ENCODE measurements around the gene BOLA3. TPM values are rescaled to one million over a fixed set of nuclear protein-coding genes. Genes with fewer than 3 reads are reported as not detected.

Gene BOLA3
- 33.2 and 40.0 TPM in 2 replicates for total RNA-seq

DNA sequence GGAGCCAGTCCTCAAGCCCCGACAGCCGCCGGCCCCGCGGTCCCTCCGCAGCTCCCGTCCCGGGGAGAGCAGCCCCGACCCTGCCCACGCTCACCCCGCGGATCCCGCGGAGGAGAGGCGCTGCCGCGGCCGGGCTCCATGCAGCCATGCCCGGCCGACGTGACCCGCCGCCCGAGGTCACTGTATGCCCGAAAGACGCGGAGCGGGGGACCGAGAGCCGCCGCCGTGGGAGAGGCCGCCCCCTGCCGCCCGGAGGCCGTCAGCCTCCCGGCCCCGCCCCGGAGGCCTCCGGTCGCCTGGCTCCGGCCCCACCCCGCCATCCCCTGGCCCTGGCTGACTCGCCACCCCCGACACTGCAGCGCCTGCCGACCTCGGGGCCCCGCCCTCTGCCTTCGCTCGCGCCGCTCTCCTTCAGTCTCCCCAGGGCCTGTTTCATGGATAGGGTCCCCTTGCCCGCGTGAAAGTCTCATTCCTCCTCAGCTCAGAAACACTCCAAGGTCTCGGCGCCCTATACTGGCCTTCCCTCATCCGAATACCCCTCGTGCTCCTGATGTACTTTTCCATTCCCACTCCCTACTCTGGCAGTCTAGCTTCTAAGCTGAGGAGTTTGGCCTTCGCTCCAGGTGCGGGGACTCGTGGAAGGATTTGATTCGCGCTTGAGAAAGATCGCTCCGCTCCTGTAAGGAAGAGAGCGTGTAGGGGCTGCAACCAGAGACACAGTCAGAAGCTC is at the start of gene BOLA3:
Gene BOLA3 (minus strand): TSS at position 186 of the 730 bp plus-strand sequence. CDS start 38 bp downstream, at position 148.

DNA sequence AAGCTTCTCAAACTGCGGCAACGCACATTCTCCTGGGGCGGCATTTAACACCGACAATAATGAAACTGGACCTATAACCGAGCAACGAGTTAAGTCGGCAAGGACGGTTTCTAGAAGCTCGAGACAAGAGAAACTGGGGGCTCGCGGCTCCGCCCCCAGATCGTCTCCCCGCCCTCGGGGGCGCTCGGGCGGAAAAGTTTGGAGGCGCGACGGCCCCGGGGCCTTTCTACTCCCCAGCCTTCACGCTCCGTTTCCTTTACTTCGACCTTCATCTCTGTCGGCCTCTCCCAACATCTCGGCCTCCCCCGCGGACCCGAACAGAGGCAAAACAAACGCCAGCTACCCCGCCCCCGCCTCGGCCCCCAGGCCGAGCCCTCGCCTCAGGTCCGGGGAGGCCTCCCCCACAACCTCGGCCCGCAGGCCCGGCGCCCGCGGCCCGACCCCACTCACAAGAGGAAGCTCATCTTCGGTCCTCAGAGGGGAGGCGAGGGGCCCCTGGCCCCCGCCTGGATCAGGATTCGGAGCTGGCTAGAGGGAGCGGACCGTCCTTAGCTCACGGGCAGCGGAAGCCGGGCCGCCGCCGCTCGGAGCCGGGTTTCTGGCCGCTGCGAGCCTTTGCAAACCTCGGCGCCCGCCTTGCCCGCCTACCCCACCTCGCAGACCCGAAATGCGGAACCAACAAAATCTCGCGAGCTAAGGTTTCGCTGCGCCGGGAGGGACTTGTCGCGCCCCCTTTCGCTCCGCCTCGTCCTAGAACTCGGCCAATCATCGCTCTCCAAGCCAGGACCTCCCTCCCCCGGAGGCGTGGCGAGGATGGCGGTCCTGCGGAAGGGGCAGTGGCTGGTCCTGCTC is 30.7 kb upstream of the BOLA3 start, which contains the start of gene MOB1A:
Gene MOB1A (minus strand): TSS at position 669 of the 852 bp plus-strand sequence. CDS start 205 bp downstream, at position 464.

Other genes with a start within 250 kb of the BOLA3 start
- gene DGUOK, start 221.0 kb downstream of the BOLA3 start, total RNA-seq: 53.0 and 56.5 TPM in 2 replicates
- gene TET3, start 163.0 kb downstream of the BOLA3 start, total RNA-seq: 5.8 and 6.0 TPM in 2 replicates
- gene MOB1A, start 31.0 kb upstream of the BOLA3 start, total RNA-seq: 113 and 115 TPM in 2 replicates
- gene MTHFD2, start 50.7 kb upstream of the BOLA3 start, total RNA-seq: 272 and 311 TPM in 2 replicates
- gene SLC4A5, start 195.5 kb upstream of the BOLA3 start, total RNA-seq: 0.24 and 0.64 TPM in 2 replicates
- gene DCTN1, start 232.4 kb upstream of the BOLA3 start, total RNA-seq: 44.1 and 82.9 TPM in 2 replicates